Peyer's patch (tissue), 4 donors: ENCODE data around the gene DNAH2. TPM values are rescaled to one million over a fixed set of nuclear protein-coding genes. Genes with fewer than 3 reads are reported as not detected.

Experiments
- DNase-seq, 3 donors: peaks; one replicate each; pipeline ENCODE4 v3.0.0-alpha.2; 2017 to 2019
- H3K27ac ChIP-seq, 4 donors: fragments of 200-600 bp; sonication (generic); one replicate each; pipeline ENCODE4 v1.5.1; 2016 to 2019
- H3K27me3 ChIP-seq, 2 donors: fragments of 200-600 bp; sonication (generic); one replicate each; pipeline ENCODE4 v1.5.1; 2019
- H3K36me3 ChIP-seq, 3 donors: fragments of 200-600 bp; sonication (generic); one replicate each; pipeline ENCODE4 v1.5.1; 2016 to 2019
- H3K4me1 ChIP-seq, 4 donors: fragments of 200-600 bp; sonication (generic); one replicate each; pipeline ENCODE4 v1.5.1; 2016 to 2019
- H3K4me3 ChIP-seq, 4 donors: fragments of 200-600 bp; sonication (generic); 1 replicate in 3 of 4; 2 replicates in 1 of 4; pipeline ENCODE4 v1.5.1; 2016 to 2019; ENCODE audit warnings: mild to moderate bottlenecking in 1 of 4
- H3K9me3 ChIP-seq, 4 donors: fragments of 200-600 bp; sonication (generic); one replicate each; pipeline ENCODE4 v1.5.1; 2016 to 2019; ENCODE audit warnings: mild to moderate bottlenecking in 1 of 4
- CTCF ChIP-seq, 6 experiments: fragments of 450-650 bp in 4 of 6; fragments of 200-600 bp in 2 of 6; sonication (generic) in 1 of 6; IDR thresholded peaks; one replicate each; pipeline ENCODE4 v1.5.1; 2017 to 2019; ENCODE audit warnings: antibody characterized with exemption in 6 of 6, mild to moderate bottlenecking in 3 of 6, moderate library complexity in 1 of 6
- POLR2A ChIP-seq, 2 donors: fragments of 450-650 bp; IDR thresholded peaks; one replicate each; pipeline ENCODE4 v1.5.1; 2017; ENCODE audit warnings: antibody characterized with exemption in 2 of 2, mild to moderate bottlenecking in 2 of 2, moderate library complexity in 2 of 2
- total RNA-seq, 4 donors: library from RNA; depleted of rRNA; stranded (reverse); fragments of >200 nt; gene quantifications; one replicate each; pipeline ENCODE4 v1.1.0, GENCODE V29; 2016

DNAH2 gene
- total RNA-seq, 4 donors from 2014 or later: 0.18 to 0.83 TPM; not detected in 2

DNA sequence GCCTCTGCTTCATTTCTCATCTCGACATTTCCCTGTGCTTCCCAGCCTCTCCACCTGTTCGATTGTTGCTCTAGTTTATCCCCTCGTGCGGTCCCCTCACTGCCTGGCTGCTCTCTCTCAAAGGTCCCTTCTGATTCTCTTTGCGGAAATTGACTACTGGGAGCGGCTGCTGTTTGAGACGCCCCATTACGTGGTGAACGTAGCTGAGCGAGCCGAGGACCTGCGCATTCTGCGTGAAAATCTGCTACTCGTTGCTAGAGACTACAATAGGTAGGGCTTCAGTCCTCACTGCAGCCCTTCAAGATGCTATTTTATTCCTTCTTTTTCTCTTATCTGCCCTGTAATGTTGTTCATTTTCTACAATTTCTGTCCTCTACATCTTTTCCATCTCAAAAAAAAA, 39.4 kb downstream of the DNAH2 start:
- Histone ChIP-seq H3K4me1 (no peaks in the 10 kb centered on the region), H3K4me3 (no peak overlapping the region), H3K27me3 (no peaks in the 10 kb centered on the region), H3K27ac (no peak overlapping the region), H3K9me3 (no peaks in the 10 kb centered on the region), H3K36me3 (no peaks in the 10 kb centered on the region)
- no peak for DNase-seq
- TF ChIP-seq POLR2A (IDR thresholded peaks at IDR 0.05) (no peak), CTCF (IDR thresholded peaks at IDR 0.05) (no peak)

GRCh38 chr17:7763919-7764318, 46.4 kb downstream of the DNAH2 start:
- TF ChIP-seq POLR2A (IDR thresholded peaks at IDR 0.05): no peak
- no peak for TF ChIP-seq CTCF (IDR thresholded peaks at IDR 0.05)
- H3K4me1 ChIP-seq: no peaks in the 10 kb centered on the region
- H3K9me3 ChIP-seq: no peaks in the 10 kb centered on the region
- H3K36me3 ChIP-seq: no peaks in the 10 kb centered on the region
- H3K4me3 ChIP-seq: no peak overlapping the region
- no peak overlapping the region for H3K27ac ChIP-seq
- H3K27me3 ChIP-seq: no peaks in the 10 kb centered on the region
- DNase-seq: no peak

DNA sequence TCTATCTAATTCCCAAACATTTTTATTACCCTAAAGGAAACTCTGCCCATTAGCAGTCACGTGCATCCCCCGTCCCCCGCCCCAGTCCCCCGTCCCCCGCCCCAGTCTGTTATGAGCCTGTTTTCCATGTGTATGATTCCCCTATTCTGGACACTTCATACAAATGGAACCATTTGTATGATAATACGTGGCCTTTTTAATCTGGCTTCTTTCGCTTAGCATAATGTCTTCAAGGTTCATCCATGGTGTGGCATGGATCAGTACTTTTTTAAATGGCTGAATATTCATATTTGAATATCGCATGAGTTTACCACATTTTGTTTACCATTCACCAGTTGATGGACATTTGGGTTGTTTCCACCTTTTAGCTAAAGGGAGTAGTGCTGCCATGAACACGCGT, 49.5 kb downstream of the DNAH2 start:
- TF ChIP-seq CTCF (IDR thresholded peaks at IDR 0.05) (no peak), POLR2A (IDR thresholded peaks at IDR 0.05) (no peak)
- Histone ChIP-seq H3K36me3 (no peaks in the 10 kb centered on the region), H3K27ac (no peak overlapping the region), H3K27me3 (no peaks in the 10 kb centered on the region), H3K4me1 (no peaks in the 10 kb centered on the region), H3K4me3 (no peak overlapping the region), H3K9me3 (no peaks in the 10 kb centered on the region)
- DNase-seq: no peak

DNA sequence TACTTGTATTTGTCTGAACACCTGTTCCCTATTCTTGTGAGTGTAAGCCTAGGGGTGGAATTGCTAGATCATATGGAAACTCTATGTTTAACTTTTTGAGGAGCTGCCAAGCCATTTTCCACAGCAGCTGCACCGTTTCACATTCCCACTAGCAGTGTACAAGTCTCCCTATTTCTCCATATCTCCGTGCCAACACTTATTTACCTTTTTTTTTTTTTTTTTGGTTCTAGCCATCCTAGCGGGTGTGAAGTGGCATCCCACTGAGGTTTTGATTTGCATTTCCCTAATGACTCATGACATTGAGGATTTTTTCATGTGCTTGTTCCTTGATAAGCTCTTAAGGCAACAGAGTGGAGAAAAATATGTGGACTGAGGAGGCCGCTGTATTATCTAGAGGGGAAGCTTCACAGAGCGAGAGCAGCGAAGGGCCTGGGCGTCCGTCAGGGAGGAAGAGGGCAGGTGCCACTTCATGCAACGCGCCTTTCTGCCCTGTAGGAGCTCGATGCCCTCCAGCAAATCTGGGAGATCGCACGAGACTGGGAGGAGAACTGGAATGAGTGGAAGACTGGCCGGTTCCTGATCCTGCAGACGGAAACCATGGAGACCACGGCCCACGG, 50.0 kb downstream of the DNAH2 start:
- H3K27ac ChIP-seq: no peak overlapping the region
- H3K9me3 ChIP-seq: no peaks in the 10 kb centered on the region
- H3K36me3 ChIP-seq: no peaks in the 10 kb centered on the region
- no peak for TF ChIP-seq CTCF (IDR thresholded peaks at IDR 0.05)
- TF ChIP-seq POLR2A (IDR thresholded peaks at IDR 0.05): no peak
- no peaks in the 10 kb centered on the region for H3K27me3 ChIP-seq
- no peak for DNase-seq
- H3K4me1 ChIP-seq: no peaks in the 10 kb centered on the region
- H3K4me3 ChIP-seq: no peak overlapping the region

DNA sequence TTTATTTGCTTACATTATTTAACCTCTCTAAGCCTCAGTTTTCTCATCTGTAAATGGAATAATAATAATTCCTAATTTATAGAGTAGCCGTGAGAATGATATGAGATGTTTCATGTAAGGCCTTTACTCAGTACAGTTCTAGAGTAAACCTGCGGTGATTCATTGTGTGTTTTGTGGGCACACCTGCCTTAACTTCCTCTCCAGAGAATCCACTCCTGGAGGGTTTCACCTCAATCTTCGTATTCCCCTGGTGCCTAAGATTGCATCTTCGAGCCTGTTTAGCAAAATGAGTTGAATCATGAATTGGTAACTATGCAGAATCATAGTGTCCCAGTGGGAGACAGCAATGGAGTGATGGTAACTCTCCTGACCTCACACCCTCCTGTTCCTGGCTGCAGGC, 52.3 kb downstream of the DNAH2 start:
- DNase-seq: no peak
- H3K4me3 ChIP-seq: no peak overlapping the region
- H3K9me3 ChIP-seq: no peaks in the 10 kb centered on the region
- H3K36me3 ChIP-seq: no peaks in the 10 kb centered on the region
- no peaks in the 10 kb centered on the region for H3K4me1 ChIP-seq
- H3K27ac ChIP-seq: no peak overlapping the region
- no peaks in the 10 kb centered on the region for H3K27me3 ChIP-seq
- TF ChIP-seq POLR2A (IDR thresholded peaks at IDR 0.05) (no peak), CTCF (IDR thresholded peaks at IDR 0.05) (no peak)

DNA sequence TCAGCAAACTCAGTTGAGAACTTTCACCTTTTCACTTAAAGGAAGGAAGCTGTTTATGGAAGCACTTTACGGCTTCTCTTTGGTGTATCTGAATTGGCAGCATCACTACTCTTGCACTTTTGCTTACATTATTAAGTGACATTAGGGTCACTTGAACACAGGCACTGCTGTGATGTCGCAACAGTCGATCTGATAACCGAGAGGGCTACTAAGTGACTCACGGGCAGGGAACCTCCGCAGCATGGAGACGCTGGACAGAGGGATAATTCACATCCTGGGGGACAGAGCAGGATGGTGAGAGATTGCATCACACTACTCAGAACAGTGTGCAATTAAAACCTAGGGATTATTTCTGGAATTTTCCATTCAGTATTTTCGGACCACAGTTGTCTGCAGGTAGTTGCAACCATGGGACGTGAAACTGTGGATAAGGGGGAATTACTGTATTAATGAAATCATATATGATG, 56.5 kb downstream of the DNAH2 start:
- DNase-seq: no peak
- H3K27ac ChIP-seq: no peak overlapping the region
- no peak for TF ChIP-seq POLR2A (IDR thresholded peaks at IDR 0.05)
- TF ChIP-seq CTCF (IDR thresholded peaks at IDR 0.05): no peak
- no peaks in the 10 kb centered on the region for H3K4me1 ChIP-seq
- H3K27me3 ChIP-seq: no peaks in the 10 kb centered on the region
- H3K36me3 ChIP-seq: no peaks in the 10 kb centered on the region
- no peaks in the 10 kb centered on the region for H3K9me3 ChIP-seq
- no peak overlapping the region for H3K4me3 ChIP-seq
